Measurements from ENCODE around the gene GJA9.
"Not testable (repeated sequence)": the region's sequence is repeated elsewhere in the genome, so short reads cannot be mapped to it uniquely, and the experiment has no call there.

The GJA9 gene

GRCh38 chr1:38881487-38881886 is at the start of gene GJA9:
GJA9 (minus strand) TSS chr1:38881587; CDS start chr1:38876098, 5,489 bp downstream.
- DNase-seq (ENCODE audit: low spot score) = no peak

GRCh38 chr1:38929476-38929875 is 48.1 kb upstream of the GJA9 start:
- peak; percentile 33 for DNase-seq (ENCODE audit: low spot score)

- no peak for DNase-seq (ENCODE audit: low spot score)
Observed at GRCh38 chr1:38929054-38929453, 47.7 kb upstream of the GJA9 start.

GRCh38 chr1:38926091-38926490 is 44.7 kb upstream of the GJA9 start:
- DNase-seq (ENCODE audit: low spot score) = no peak

- DNase-seq (ENCODE audit: low spot score) = no peak
Observed at GRCh38 chr1:38925391-38925790, 44.0 kb upstream of the GJA9 start.

- DNase-seq (ENCODE audit: low spot score) = no peak
Observed at GRCh38 chr1:38923607-38924006, 42.2 kb upstream of the GJA9 start.

- no peak for DNase-seq (ENCODE audit: low spot score)
Observed at GRCh38 chr1:38919130-38919529, 37.7 kb upstream of the GJA9 start.

GRCh38 chr1:38918568-38918967 is 37.2 kb upstream of the GJA9 start:
- DNase-seq (ENCODE audit: low spot score) = no peak

GRCh38 chr1:38917772-38918171 is 36.4 kb upstream of the GJA9 start:
- no peak for DNase-seq (ENCODE audit: low spot score)

- DNase-seq (ENCODE audit: low spot score) = no peak
Observed at GRCh38 chr1:38917337-38917736, 36.0 kb upstream of the GJA9 start.

- DNase-seq (ENCODE audit: low spot score) = no peak
Observed at GRCh38 chr1:38915352-38915948, 34.1 kb upstream of the GJA9 start.

GRCh38 chr1:38914908-38915307 is 33.5 kb upstream of the GJA9 start:
- not testable (repeated sequence) for DNase-seq (ENCODE audit: low spot score)

GRCh38 chr1:38908821-38909220 is 27.4 kb upstream of the GJA9 start:
- DNase-seq (ENCODE audit: low spot score) = no peak

GRCh38 chr1:38905985-38906384 is 24.6 kb upstream of the GJA9 start:
- DNase-seq (ENCODE audit: low spot score) = no peak

GRCh38 chr1:38899560-38899959 is 18.2 kb upstream of the GJA9 start:
- DNase-seq (ENCODE audit: low spot score) = no peak

GRCh38 chr1:38898653-38899230 is 17.4 kb upstream of the GJA9 start:
- DNase-seq (ENCODE audit: low spot score) = no peak

- no peak for DNase-seq (ENCODE audit: low spot score)
Observed at GRCh38 chr1:38896169-38896568, 14.8 kb upstream of the GJA9 start.

- DNase-seq (ENCODE audit: low spot score) = no peak
Observed at GRCh38 chr1:38892976-38893375, 11.6 kb upstream of the GJA9 start.

GRCh38 chr1:38891753-38892152 is 10.4 kb upstream of the GJA9 start:
- no peak for DNase-seq (ENCODE audit: low spot score)

GRCh38 chr1:38889589-38889988 is 8.2 kb upstream of the GJA9 start:
- DNase-seq (ENCODE audit: low spot score) = no peak

GRCh38 chr1:38888423-38889333 is 7.3 kb upstream of the GJA9 start:
- no peak for DNase-seq (ENCODE audit: low spot score)

GRCh38 chr1:38885092-38885491 is 3.7 kb upstream of the GJA9 start:
- DNase-seq (ENCODE audit: low spot score) = no peak

GRCh38 chr1:38875811-38876210 is 5.6 kb downstream of the GJA9 start:
- no peak for DNase-seq (ENCODE audit: low spot score)

Measured in AG08396 (cell line).